K562 (cell line): ENCODE data around the gene MAL. TPM values are rescaled to one million over a fixed set of nuclear protein-coding genes. Genes with fewer than 3 reads are reported as not detected.

Experiments used
- ATAC-seq: fragments of 200-7000 bp; cut with Tn5 transposase; 3 replicates; pipeline ENCODE4 v1.9.1; 2020; ENCODE audit warnings: moderate library complexity
- BruUV-seq: library from RNA; stranded (reverse); fragments of 400-500 nt; replicated peaks from 2 replicates; lab custom pipeline; 2021; lab: Mats Ljungman, UMichigan
- CTCF ChIA-PET: fragments of 300-600 bp; formaldehyde crosslinking; extraction: SDS; loops from one replicate; lab custom pipeline; 2021; ENCODE audit warnings: low intra/inter-chr PET ratio; lab: Yijun Ruan, JAX
- POLR2A ChIA-PET: fragments of 300-600, 350-650 bp; sonication (Branson Sonifier 250); formaldehyde crosslinking; extraction: SDS; loops from one replicate; lab custom pipeline; 2021; ENCODE audit warnings: antibody characterized with exemption, inconsistent platforms; lab: Yijun Ruan, JAX
- DNase-seq, 4 experiments: peaks; one replicate each; pipeline versions ENCODE4 v3.0.0 to v3.0.0-alpha.2; 2011 to 2018; ENCODE audit warnings: low spot score in 3 of 4, mixed read lengths in 3 of 4; ENCODE audit errors: extremely low read depth in 1 of 4
- FAIRE-seq: peaks from 2 replicates; lab custom pipeline; 2011; peaks lifted over from hg19 to GRCh38; lab: Jason Lieb, UNC
- H2AFZ ChIP-seq: 2 replicates; pipeline ENCODE4 v1.6.0; 2011; ENCODE audit warnings: low read depth, low read length, control low read depth, inconsistent platforms
- H3K27ac ChIP-seq: fragments of 200-600 bp; 3 replicates; pipeline ENCODE4 v1.8.0; 2011; ENCODE audit warnings: low read depth, mild to moderate bottlenecking, control low read depth, inconsistent platforms, low read length, moderate library complexity, mixed read lengths; ENCODE audit errors: extremely low read depth
- H3K27me3 ChIP-seq, 2 experiments: fragments of 300-600 bp in 1 of 2; 2 replicates in 1 of 2; 3 replicates in 1 of 2; pipeline versions ENCODE4 v1.6.0 to v1.8.0; 2011; ENCODE audit warnings: inconsistent platforms in 2 of 2, low read length in 2 of 2, mild to moderate bottlenecking in 1 of 2, mixed read lengths in 1 of 2, moderate library complexity in 1 of 2; ENCODE audit not compliant: control insufficient read depth in 2 of 2, insufficient read depth in 2 of 2
- H3K36me3 ChIP-seq: fragments of 300-600 bp; 3 replicates; pipeline ENCODE4 v1.8.0; 2011; ENCODE audit warnings: mild to moderate bottlenecking, low read length, inconsistent platforms; ENCODE audit not compliant: control insufficient read depth, insufficient read depth
- H3K4me1 ChIP-seq, 2 experiments: fragments of 200-600 bp in 1 of 2; replicated peaks in 1 of 2; 2 replicates in 1 of 2; 3 replicates in 1 of 2; pipeline versions ENCODE4 v1.5.1 to v1.8.0; 2011; ENCODE audit warnings: inconsistent platforms in 2 of 2, low read length in 2 of 2, mild to moderate bottlenecking in 1 of 2, mixed read lengths in 1 of 2, moderate library complexity in 1 of 2; ENCODE audit not compliant: control insufficient read depth in 2 of 2, insufficient read depth in 2 of 2
- H3K4me2 ChIP-seq: 2 replicates; pipeline ENCODE4 v1.6.1; 2011; ENCODE audit warnings: low read length, control low read depth, inconsistent platforms, mixed read lengths; ENCODE audit not compliant: insufficient read depth
- H3K4me3 ChIP-seq: fragments of 200-600 bp; sonication (generic), shearing (Covaris generic); 2 replicates; pipeline ENCODE4 v1.5.1; 2016; ENCODE audit warnings: control low read depth, inconsistent platforms
- H3K79me2 ChIP-seq: fragments of 200-600 bp; 3 replicates; pipeline ENCODE4 v1.8.0; 2011; ENCODE audit warnings: low read length, inconsistent platforms; ENCODE audit not compliant: control insufficient read depth, insufficient read depth
- H3K9ac ChIP-seq, 2 experiments: 2 replicates each; pipeline versions ENCODE4 v1.6.0 to v1.6.1; 2011; ENCODE audit warnings: low read depth in 2 of 2, low read length in 2 of 2, control low read depth in 1 of 2, inconsistent platforms in 1 of 2, mild to moderate bottlenecking in 1 of 2, mixed read lengths in 1 of 2; ENCODE audit not compliant: insufficient read depth in 1 of 2
- H3K9me1 ChIP-seq: one replicate; pipeline ENCODE4 v1.6.0; 2011; ENCODE audit warnings: inconsistent platforms, mild to moderate bottlenecking, low read length, moderate library complexity; ENCODE audit not compliant: control insufficient read depth, insufficient read depth
- H3K9me3 ChIP-seq: replicated peaks from 2 replicates; pipeline ENCODE4 v1.5.1; 2011; ENCODE audit warnings: low read depth, low read length, inconsistent platforms; ENCODE audit not compliant: control insufficient read depth, insufficient read depth
- H4K20me1 ChIP-seq: replicated peaks from 2 replicates; pipeline ENCODE4 v1.6.1; 2011; ENCODE audit warnings: low read length, inconsistent platforms, mixed read lengths; ENCODE audit not compliant: control insufficient read depth, insufficient read depth
- CCNT2 ChIP-seq: IDR thresholded peaks from 2 replicates; pipeline ENCODE4 v1.6.1; 2011; ENCODE audit warnings: borderline replicate concordance, low read depth, mild to moderate bottlenecking, moderate library complexity, mixed read lengths, low read length; ENCODE audit not compliant: insufficient read length; ENCODE audit errors: extremely low read depth
- DNMT1 ChIP-seq: fragments of 450-650 bp; IDR thresholded peaks from 2 replicates; pipeline ENCODE4 v1.6.1; 2016; ENCODE audit warnings: antibody characterized with exemption, mild to moderate bottlenecking
- GABPA ChIP-seq: fragments of 200-800 bp; sonication (Bioruptor generic); conservative IDR thresholded peaks from 2 replicates; pipeline ENCODE4 v1.6.1; 2016; ENCODE audit warnings: low read depth, missing genetic modification characterization, missing compliant biosample characterization
- GABPB1 ChIP-seq: sonication (generic); formaldehyde crosslinking; IDR thresholded peaks from 2 replicates; pipeline ENCODE4 v1.8.0; 2022; ENCODE audit warnings: mild to moderate bottlenecking, missing genetic modification reagents
- HDAC2 ChIP-seq: fragments of 450-650 bp; IDR thresholded peaks from 2 replicates; pipeline ENCODE4 v1.6.1; 2016; ENCODE audit warnings: mild to moderate bottlenecking
- NCOA4 ChIP-seq: fragments of 450-650 bp; IDR thresholded peaks from 2 replicates; pipeline ENCODE4 v1.6.1; 2018; ENCODE audit warnings: mild to moderate bottlenecking; ENCODE audit not compliant: partially characterized antibody
- PHF8 ChIP-seq: fragments of 200-600 bp; sonication (generic); IDR thresholded peaks from 2 replicates; pipeline ENCODE4 v1.6.1; 2012; ENCODE audit warnings: mixed run types, mild to moderate bottlenecking, inconsistent platforms, low read length, moderate library complexity, borderline replicate concordance
- POLR2A ChIP-seq: fragments of 450-650 bp; conservative IDR thresholded peaks from 2 replicates; pipeline ENCODE4 v1.6.1; 2016
- RBM15 ChIP-seq: fragments of 200-400 bp; formaldehyde crosslinking; IDR thresholded peaks from 2 replicates; pipeline ENCODE4 v1.6.1; 2018; ENCODE audit warnings: mild to moderate bottlenecking, low read length, moderate library complexity; ENCODE audit not compliant: insufficient read depth
- SAFB ChIP-seq: fragments of 200-400 bp; formaldehyde crosslinking; IDR thresholded peaks from 2 replicates; pipeline ENCODE4 v1.6.1; 2017; ENCODE audit warnings: low read depth, low read length, borderline replicate concordance
- SP2 ChIP-seq: IDR thresholded peaks from 2 replicates; pipeline ENCODE4 v1.6.1; 2011; ENCODE audit warnings: mild to moderate bottlenecking, low read depth, low read length, moderate library complexity; ENCODE audit not compliant: poor library complexity, severe bottlenecking; ENCODE audit errors: extremely low read depth
- ZNF184 ChIP-seq: sonication (generic); formaldehyde crosslinking; IDR thresholded peaks from 2 replicates; pipeline ENCODE4 v1.5.0; 2020; ENCODE audit warnings: missing genetic modification reagents
- WGBS: fragments of 100-300 bp; shearing (Covaris generic); methylation state at CpG from one replicate; pipeline ENCODE4 v1.1.6; 2016; ENCODE audit warnings: low coverage, mixed read lengths; ENCODE audit not compliant: insufficient coverage; ENCODE audit errors: missing lambda C conversion rate; 5-methylcytosine and 5-hydroxymethylcytosine counted together
- in situ Hi-C: fragments of 300-500 bp; cut with MboI; formaldehyde crosslinking; loops from 4 replicates; pipeline ENCODE4 v1.15.0; 2018; ENCODE audit warnings: inconsistent platforms, mixed read lengths
- intact Hi-C: fragments of 100-400 bp; cut with micrococcal nuclease; formaldehyde crosslinking; loops from 2 replicates; pipeline ENCODE4 v1.14.2; 2022
- polyA plus RNA-seq, 8 experiments: library from polyadenylated mRNA; depleted of rRNA in 4 of 8; stranded (reverse) in 5 of 8; unstranded in 3 of 8; fragments of >200 nt; fragmentation: Nextera tagmentation in 2 of 8; fragmentation: Illumina TruSeq in 1 of 8; extraction: Ambion mirVana in 2 of 8; extraction: Trizol in 1 of 8; gene quantifications; 2 replicates each; pipeline versions ENCODE4 v1.2.1 to v1.2.3, GENCODE V29; 2011 to 2014; ENCODE audit warnings: inconsistent platforms in 1 of 8, missing spikeins in 1 of 8
- total RNA-seq, 7 experiments: library from RNA; depleted of rRNA in 6 of 7; stranded (reverse); fragments of >200 nt in 6 of 7; fragmentation: Illumina TruSeq in 2 of 7; extraction: Trizol in 2 of 7; gene quantifications; 2 replicates each; pipeline versions ENCODE4 v1.2.1 to v1.2.3, GENCODE V29; 2011 to 2021; ENCODE audit warnings: low replicate concordance in 1 of 7
- TF ChIP-seq, protein P1 (sequence below): fragments of 450-650 bp; IDR thresholded peaks from 2 replicates; pipeline ENCODE4 v1.7.1; 2018; ENCODE audit warnings: mild to moderate bottlenecking, low read depth; ENCODE audit not compliant: partially characterized antibody
- TF ChIP-seq, protein P2 (sequence below): sonication (generic); formaldehyde crosslinking; IDR thresholded peaks from 2 replicates; pipeline ENCODE4 v1.5.0; 2020; ENCODE audit warnings: missing genetic modification reagents

MAL gene
- total and polyA plus RNA-seq, 9 of the 15 experiments (the other 6 are each of a cell fraction or from before 2014, with no cell fraction given): not detected

DNA sequence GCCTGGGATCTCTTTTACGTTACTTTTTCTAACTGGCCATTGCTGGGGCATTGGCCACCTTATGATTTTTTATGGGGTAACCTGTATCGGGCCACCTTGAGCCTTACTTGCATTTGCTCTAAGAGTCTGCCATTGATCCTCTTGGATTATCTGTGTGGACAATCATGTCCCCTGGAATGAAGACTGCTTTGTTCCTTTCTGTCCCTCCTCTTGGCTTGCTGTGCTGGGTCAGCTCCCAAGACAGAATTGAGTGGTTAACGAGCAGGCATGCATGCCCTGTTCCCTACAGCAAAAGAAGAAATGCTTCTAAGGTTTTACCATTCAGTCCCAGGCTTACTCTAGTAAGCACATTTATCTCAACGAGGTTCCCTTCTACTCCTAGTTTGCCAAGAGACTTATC lies 46.3 kb downstream of the MAL start:
- ATAC-seq (no peak), DNase-seq (no peak), FAIRE-seq (no peak)
- CTCF ChIA-PET: no interaction called here
- Histone ChIP-seq H3K79me2 (no peaks in the 10 kb centered on the region), H3K27ac (no peak overlapping the region), H3K36me3 (no peaks in the 10 kb centered on the region), H3K9me3 (no peaks in the 10 kb centered on the region), H3K4me1 (peaks cover 0 to 5% of the 10 kb centered on the region in 2 experiments; a peak in 2 of 5 replicates), H2AFZ (no peak overlapping the region), H3K4me3 (no peak overlapping the region), H3K9me1 (no peaks in the 10 kb centered on the region), H3K4me2 (no peak overlapping the region), H4K20me1 (no peaks in the 10 kb centered on the region; the same call in 1 of the 2 replicates), H3K9ac (no peak overlapping the region), H3K27me3 (peaks cover 5 to 42% of the 10 kb centered on the region in 2 experiments; a peak in 4 of 5 replicates)
- in situ Hi-C loops (no loop called here), intact Hi-C loops (no loop called here)
- POLR2A ChIA-PET: no interaction called here
- TF ChIP-seq SAFB (no peak), SP2 (no peak), RBM15 (no peak), CCNT2 (no peak), PHF8 (no peak), POLR2A (no peak), ZNF184 (CRISPR knock-in tag) (no peak), NCOA4 (no peak), GABPB1 (CRISPR knock-in tag) (no peak), HDAC2 (no peak), DNMT1 (no peak), GABPA (tag) (no peak)
- TF ChIP-seq, protein P1, sequence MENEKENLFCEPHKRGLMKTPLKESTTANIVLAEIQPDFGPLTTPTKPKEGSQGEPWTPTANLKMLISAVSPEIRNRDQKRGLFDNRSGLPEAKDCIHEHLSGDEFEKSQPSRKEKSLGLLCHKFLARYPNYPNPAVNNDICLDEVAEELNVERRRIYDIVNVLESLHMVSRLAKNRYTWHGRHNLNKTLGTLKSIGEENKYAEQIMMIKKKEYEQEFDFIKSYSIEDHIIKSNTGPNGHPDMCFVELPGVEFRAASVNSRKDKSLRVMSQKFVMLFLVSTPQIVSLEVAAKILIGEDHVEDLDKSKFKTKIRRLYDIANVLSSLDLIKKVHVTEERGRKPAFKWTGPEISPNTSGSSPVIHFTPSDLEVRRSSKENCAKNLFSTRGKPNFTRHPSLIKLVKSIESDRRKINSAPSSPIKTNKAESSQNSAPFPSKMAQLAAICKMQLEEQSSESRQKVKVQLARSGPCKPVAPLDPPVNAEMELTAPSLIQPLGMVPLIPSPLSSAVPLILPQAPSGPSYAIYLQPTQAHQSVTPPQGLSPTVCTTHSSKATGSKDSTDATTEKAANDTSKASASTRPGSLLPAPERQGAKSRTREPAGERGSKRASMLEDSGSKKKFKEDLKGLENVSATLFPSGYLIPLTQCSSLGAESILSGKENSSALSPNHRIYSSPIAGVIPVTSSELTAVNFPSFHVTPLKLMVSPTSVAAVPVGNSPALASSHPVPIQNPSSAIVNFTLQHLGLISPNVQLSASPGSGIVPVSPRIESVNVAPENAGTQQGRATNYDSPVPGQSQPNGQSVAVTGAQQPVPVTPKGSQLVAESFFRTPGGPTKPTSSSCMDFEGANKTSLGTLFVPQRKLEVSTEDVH: no peak
- TF ChIP-seq, protein P2, sequence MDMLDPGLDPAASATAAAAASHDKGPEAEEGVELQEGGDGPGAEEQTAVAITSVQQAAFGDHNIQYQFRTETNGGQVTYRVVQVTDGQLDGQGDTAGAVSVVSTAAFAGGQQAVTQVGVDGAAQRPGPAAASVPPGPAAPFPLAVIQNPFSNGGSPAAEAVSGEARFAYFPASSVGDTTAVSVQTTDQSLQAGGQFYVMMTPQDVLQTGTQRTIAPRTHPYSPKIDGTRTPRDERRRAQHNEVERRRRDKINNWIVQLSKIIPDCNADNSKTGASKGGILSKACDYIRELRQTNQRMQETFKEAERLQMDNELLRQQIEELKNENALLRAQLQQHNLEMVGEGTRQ (CRISPR knock-in tag): no peak
- BruUV-seq: no TSS peak
- WGBS: 0% methylated on average over 4 of the region's 4 CpGs
